Stimulated activated CD4-positive, alpha-beta T cell treated with anti-CD3 and anti-CD28 coated beads, Interleukin-4, amount 100 ng/mL, for 24 hours (primary cell): ENCODE data around the gene CUL7.
"Not testable (repeated sequence)": the region's sequence is repeated elsewhere in the genome, so short reads cannot be mapped to it uniquely, and the experiment has no call there.

Experiments used
- DNase-seq: peaks from one replicate; pipeline ENCODE4 v3.0.0-alpha.2; 2020

The CUL7 gene

DNA sequence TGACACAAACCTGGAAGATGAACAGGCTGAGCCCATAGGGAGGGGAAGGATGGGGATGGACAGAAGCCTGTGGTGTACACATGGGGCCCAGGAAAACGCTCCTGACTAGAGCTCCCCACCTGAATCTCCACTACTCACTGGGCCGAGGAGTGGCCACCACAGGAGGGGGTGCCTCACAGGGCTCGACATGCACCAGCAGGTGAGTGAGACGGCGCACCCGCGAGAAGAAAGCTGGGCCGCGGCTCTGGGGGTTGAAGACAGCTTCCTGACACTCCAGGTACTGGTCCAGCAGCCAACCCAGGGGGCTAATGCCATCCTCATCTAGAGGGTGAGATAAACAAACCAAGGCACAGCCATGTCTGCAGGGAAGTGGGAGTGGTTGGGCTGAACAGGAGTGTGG is 10.3 kb downstream of the CUL7 start:
- no peak for DNase-seq

DNA sequence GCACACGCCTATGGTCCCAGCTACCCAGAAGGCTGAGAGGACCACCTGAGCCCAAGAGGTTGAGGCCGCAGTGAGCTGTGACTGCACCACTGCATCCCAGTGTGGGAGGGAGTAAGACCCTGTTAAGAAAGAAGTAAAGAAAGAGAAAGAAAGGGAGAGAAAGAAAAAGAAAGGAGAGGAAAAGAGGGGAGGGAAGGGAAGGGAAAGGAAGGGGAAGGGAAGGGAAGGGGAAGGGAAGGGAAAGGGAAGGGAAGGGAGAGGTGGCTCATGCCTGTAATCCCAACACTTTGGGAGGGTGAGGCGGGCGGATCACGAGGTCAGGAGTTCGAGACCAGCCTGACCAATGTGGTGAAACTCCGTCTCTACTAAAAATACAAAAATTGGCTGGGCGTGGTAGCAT is 12.2 kb downstream of the CUL7 start:
- DNase-seq, result not testable (repeated sequence)

DNA sequence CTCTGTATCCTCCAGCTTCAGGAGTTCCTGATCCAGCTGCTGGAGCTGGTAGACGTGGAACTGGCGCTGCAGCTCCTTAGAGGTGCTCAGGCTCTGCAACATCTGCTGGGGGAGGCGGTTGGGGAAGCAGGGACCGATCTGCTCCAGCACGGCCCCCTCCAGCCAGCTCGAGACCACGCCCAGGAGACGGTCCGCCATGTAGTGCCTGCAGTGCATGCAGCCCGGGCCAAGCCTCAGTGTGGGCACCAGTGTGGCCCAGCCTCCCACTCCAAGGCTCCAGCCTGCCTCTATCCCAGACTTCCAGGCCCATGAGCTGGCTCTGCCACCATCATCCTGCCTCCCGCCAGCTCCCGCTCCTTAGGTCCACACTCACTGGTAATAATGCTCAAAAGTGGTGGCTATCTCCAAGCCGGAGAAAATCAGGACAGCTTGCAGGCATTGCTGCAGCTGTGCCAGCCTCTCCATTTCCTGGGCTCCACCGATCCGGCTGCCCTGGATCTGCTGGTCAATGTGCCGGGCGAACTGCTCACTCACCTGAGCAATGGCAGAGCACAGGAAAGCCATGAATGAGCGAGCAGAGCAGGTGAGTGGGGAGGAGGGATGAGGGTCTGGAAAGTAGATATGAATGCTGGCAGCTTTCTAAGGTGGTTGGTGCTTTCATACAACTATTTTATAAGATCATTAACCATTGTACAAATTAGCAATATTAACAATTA is 13.0 kb downstream of the CUL7 start:
- no peak for DNase-seq

DNA sequence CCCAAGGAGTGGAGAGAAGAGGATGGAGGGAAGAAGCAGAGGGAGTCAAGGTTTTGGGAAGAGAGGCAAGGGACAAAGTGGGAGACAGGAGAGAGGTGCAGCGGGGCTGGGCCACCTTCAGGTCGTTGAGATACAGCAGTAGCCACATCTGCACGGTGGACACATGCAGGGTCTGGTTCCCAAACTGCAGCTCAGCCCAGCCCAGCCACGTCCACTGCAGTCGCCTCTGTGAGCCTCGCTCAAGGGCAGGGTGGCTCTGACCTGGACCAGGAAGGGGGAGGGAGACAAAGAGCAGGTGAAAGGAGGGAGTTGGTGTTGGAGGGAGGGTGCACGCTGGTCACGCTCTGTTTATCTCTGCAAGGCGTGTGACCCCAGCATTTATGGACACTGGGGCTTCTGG is 14.9 kb downstream of the CUL7 start:
- DNase-seq, result no peak

DNA sequence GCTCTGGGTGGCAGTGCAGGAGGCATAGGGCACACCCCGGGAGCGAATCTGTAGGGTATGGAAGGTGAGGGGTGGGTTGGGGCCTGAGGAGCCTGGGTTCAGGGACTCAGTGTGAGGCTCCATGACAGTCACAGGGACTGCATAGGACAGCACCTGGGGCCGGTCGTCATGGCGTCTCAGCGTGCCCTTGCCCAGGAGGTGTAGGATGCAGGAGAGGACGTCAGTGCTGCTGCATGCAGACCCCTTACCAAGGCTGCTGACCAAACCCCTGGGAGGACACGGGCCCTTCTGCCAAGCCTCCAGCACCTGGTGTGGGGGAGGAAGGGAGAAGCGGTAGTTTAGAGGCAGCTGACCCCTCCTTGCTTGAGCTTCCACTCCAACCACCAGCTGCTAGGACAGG is 15.9 kb downstream of the CUL7 start:
- DNase-seq, result no peak

DNA sequence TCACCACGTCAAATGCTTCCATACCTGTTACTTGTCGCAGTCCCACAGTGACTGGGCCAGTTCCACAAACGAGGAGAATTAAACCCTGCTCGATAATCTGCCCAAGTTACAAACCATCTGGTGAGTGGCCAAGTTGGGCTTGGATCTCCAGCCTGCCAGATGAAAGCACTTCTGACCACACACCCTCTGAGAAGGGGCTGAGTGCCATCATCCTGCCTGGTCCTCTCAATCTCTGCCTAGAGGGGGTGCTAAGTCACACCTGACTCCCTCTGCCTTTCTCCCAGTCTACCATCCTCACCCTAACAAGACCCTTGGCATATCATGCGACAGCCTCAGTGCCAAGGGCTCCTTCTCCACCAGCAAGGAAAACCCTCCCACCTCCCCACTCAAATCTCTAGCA is 16.5 kb downstream of the CUL7 start:
- DNase-seq, result no peak

DNA sequence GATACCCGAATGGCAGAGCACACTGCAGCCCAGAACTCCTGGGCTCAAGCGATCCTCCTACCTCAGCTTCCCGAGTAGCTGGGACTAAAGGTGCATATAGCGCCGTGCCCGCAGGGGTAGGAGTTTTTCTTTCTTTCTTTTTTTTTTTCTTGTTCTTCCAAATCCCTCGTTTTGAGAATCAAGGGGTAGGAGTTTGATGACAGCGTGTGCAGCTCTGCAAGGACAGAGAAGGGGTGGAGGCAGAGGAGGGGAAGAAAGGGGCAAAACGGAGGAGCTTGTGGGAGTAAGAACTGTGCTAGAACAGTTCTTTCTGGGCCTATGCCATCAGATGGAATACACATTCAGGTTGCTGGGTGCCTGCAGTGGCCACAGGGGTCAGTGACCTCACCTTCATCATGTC is 16.9 kb downstream of the CUL7 start:
- DNase-seq, result no peak

DNA sequence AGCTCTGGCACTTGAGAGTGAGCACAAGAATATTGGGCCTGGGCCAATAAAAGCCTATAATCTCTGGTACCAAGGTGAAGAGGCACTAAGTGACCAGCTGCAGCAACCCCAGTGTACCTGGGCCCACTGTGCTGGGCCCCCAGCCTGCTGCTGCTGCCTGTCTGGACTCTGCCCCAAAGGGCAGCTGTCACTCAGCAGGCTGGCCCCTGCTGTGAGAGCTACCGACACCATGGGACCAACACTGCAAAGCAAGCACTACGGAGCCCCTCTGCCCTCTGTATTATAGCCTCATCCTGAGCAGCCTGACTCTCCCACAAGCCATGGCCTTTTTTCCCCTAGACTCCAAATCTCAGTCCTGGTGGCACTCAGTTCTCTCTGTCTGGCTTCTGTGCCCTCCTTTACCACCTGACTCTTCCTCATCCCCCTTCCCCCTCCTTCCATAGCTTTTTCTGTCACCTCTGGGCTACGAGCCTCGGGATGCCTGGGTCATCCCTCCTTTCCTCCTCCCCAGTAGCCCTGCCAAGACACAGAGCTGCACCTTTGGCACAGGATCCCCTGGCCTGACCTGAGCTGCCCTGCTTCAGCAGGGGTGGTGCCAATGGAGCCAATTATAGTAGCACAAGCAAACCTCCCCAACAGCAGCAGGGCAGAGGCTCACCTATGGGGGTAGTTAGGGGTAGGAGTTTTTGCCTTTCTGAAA is 18.0 kb downstream of the CUL7 start:
- no peak for DNase-seq

DNA sequence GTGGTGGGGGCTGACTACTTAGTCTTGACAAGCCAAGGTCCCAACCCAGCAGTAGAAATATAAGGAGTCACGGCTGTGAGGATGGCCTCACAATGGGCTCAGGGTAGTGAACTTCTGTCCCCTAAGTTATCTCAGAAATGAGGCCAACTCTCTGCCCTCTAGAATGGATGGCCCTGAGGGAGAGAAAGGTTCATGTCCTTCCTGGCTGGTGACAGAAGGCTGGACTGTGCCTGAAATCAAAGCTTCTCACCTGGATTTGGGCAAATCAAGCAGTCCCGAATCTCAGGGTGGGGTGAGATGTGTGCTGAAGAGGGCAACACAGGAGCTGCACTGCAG is 19.5 kb downstream of the CUL7 start:
- no peak for DNase-seq

DNA sequence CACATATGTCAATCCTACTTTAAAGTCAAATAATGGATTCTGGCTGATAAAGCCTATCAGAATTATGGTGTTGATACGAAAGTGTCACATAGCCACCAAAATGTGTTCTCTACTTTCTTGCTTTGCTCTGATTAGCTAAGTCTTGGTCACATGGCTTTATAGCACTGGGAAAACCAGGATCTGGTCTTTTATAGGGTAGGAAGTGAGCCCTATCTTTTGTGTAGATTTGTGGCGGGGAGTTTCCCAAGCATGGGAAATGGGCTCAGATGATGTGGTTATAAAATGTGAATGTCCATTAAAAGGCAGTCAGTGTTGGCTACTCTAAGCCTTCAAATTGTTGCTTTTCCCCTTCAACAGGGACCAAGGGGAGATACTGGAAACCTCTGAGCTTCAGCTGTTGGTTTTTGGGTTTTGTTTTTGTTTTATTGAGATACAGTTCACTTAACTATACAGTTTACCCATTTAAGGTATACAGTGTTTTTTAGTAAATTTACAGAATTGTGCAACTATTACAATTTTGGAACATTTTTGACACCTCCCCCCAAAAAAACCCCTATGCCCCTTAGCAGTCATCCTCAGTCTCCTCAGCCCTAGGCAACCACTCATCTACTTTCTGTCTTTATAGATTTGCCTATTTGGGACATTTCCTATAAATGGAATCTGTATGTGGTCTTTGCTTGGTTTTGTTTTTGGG is 20.0 kb downstream of the CUL7 start:
- no peak for DNase-seq

DNA sequence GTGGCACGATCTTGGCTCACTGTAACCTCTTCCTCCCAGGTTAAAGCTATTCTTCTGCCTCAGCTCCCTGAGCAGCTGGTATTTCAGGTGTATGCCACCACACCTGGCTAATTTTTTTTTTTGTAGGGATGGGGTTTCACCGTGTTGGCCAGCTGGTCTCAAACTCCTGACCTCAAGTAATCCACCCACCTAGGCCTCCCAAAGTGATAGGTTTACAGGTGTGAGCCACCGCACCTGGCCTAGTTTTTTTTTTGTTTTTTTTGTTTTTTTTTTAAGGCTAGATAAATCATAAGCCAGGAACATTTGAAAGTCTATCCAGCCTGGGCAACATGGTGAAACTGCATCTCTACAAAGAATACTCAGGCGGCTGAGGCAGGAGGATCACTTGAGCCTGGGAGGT is 21.3 kb downstream of the CUL7 start:
- DNase-seq, result no peak

DNA sequence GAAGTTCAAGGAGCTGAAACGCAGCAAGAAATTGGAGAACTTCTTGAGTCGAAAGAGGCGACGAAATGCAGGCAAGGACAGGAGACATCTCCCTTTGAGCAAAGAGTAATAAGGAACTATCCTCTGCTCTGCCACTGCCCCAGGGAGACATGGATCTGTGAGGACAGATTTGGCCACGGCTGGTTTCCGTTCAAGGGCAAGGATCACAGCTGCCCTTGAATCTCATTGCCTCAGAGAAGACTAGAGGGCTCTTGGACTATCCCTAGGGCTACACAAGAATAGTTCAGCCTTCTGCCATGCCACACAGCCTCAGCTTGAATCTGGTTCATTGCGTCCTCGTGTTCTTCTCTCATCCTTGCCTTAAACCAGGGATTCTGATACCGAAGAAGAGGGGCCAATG is 24.5 kb downstream of the CUL7 start:
- DNase-seq, result no peak

DNA sequence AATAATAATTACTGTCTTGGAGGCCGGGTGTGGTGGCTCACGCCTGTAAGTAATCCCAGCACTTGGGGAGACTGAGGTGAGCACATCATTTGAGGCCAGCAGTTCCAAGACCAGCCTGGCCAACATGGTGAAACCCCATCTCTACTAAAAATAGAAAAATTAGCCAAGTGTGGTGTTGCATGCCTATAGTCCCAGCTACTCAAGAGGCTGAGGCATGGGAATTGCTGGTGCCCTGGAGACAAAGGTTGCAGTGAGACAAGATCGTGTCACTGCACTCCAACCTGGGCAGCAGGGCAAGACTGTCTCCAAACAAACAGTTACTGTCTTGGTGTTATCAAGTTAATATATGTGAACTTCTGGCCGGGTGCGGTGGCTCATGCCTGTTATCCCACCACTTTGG is 27.3 kb downstream of the CUL7 start:
- DNase-seq, result no peak

DNA sequence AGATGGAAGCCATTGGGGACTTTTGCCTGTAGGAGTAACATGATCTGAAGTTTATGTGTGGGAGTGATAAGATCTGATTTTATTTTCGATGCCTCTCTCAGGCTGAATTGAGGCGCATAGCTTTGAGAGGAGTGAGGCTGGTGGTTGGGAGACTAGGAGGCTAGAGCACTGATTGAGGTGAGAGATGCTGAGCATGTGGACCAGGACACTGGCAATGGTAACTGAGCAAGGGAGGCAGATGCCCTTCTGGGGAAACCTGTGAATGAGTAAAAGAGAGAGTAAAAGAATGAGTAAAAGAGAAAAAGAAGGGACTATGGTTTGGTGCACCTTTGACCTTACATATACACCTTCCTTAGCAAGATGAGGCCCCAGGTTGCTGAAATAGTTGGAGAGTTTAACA is 29.2 kb downstream of the CUL7 start:
- no peak for DNase-seq

DNA sequence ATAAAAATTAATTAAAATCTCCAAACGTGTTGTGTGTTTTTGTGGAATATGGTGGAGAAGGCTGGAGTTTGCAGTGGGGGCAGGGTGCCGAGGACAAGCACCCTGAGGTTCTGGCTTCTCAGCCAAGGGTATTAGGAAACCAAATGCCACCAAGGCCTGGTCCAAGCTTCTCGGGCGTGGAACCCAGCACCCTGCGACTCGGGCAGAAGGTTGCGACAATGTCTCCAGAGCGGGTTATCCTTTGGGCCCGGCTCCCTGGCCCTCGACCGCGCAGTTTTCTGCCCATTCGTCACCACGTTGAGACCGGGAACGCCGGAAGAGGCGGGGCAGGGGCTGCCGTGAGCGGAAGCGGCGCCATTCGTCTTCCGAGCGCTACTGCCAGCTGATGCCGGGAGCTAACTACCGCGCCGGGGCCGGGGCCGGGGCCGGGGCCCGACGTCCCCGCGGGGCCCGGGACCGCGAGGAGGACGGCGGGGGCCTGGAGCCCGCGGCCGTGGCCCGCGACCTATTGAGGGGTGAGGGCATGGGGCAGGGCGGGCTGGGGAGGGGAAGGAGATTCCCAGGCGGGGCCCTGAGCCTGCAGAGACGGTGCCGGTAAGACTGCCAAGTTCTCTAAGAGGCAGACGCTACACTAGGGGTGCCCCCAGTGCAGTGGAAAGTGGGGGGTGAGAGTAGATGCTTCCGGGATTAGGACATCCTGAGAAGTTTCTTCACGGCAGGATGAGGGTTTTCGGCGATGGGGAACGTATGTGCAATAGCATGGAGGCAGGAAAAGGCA is 32.2 kb downstream of the CUL7 start, which contains the start of gene RRP36:
Gene RRP36, plus strand, starts transcription at position 354 of the 778 bp plus-strand sequence. Its CDS starts 32 bp downstream, at position 386.
- DNase-seq, result peak; percentile 80

DNA sequence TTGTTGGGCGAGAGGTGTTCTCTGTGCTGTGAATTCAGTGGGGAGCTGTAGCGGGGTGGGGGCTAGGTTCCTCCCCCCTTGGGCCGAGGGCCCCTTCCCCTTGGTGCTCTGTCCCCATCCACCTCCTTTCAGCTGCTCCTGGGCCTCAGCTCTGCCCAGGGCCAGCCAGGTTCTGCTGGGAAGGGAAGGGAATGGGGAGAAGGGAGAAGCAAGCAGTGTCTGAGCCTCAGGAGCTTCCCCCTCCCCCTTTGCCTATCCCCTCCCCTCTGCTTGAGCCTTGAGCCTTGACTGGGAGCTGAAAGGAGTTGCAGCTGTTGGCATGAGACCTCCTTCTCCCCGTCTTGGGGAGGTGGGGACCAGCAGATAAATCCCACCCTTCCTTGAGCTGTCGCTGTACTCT is 32.8 kb downstream of the CUL7 start:
- DNase-seq, result no peak

DNA sequence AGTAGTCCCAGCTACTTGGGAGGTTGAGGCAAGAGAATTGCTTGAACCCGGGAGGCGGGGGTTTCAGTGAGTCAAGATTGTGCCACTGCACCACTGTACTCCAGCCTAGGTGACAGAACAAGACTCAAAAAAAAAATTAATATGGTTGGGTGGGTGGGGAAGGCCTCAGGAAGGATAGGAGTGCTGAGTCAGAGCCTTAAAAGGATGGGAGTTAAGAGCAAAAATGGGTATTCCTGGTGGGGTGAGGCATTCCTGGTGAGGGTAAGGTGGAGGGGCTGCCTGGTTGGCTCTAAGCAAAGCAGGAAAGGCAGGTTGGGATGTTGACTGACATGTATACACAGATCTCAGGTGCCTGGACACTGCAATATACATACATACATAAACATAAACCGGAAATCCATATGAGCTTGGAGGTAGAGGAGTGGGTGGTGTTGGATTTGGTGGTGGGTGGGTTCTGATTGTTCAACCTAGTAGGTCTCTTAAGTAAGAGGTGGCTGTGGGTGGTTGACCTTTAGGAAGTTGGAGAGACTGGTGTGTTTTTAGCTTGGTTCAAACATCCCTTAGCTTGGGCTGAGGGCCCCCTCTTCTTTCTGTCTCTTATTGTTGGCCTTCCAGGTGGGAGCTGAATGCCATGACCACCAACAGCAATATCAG is 33.5 kb downstream of the CUL7 start:
- DNase-seq, result no peak

DNA sequence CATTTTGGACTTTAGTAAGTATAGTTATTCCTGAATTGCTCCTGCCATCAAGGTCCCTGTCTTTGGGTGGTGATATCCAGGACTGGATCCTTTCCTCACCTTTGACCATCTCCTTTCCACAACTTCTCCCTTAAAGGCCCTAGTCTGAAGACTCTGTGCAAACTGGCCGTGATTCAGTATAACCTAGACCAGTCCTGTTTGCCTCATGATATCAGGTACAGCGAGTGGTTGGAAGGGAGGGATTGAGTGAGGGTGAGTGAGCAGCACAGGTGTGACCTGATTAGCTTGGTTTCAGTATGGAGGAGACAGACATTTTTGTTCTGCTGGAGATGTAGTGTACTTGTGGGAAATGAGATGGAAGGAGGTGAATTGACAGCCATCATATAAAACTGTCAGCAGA is 34.5 kb downstream of the CUL7 start:
- DNase-seq, result no peak

DNA sequence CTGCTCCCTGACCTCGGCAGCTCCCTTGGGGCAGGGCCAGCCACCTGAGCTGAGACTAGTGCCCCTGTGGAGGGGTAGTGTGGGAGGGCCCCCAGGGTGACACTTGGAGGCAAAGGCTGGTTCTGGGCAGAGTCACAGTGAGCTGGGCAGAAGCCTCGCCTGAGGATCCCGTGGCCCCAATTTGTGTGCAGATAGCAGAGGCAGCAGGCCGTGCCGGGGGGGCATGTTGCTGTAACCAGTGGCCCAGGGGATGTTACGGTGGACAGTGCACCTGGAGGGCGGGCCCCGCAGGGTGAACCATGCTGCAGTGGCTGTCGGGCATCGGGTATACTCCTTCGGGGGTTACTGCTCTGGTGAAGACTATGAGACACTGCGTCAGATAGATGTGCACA is 36.7 kb downstream of the CUL7 start:
- DNase-seq, result no peak

DNA sequence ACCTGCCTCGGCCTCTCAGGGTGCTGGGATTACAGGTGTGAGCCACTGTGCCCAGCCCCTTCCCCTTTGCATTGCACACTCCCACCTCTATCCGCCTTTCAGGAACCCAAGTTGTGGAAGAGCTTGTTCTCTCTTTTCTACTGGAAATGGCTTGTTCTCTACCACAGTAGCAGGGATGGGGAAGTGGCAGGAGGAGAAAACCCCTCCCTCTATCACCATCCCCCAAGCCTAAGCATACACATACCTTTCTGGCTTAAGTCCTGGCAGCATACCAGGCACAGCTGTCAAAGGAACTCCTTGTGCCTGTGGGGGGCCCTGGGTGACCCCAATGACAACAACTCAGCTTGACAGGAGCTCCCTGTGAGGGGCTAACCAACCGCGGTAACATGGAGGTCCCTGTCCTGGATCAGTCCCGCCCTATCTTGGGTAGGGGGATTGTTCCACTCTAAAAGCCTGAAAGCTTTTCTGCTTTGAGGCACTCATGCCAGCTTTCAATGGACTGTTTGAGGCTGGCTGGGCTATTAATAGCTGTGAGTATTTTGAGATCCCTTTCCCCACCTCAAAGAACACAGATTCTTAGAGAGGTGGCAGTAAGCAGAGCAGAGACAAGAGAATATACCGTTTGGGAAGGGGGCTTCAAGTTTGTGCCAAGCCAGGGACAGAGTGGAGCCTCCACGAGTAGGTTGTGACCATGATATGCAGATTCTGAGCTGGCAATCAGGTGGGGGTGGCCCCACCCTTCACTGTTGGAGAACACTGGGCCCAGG is 37.3 kb downstream of the CUL7 start:
- no peak for DNase-seq

DNA sequence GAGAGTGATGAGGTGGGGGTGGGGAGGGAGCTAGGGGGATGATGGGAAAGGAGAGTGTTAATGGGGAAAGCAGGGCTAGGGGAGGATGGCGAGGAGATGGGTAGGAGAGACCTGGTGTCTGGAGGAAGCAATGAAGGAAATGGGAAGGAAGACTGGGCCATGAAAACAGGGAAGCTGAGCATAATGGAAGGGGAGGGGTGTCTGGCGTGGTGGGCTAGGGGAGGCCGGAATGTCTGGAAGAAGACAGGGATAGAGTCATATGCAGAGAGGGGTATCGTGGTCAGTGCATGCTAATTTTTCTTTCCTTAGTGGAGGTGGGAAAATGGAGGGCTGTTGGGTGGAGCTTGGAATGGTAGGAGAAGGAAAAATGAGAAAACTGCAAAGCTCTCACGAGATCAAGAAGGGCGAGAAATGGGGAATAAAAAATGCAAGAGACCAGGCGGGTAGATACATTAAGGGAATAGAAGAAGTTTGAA is 39.2 kb downstream of the CUL7 start:
- no peak for DNase-seq

DNA sequence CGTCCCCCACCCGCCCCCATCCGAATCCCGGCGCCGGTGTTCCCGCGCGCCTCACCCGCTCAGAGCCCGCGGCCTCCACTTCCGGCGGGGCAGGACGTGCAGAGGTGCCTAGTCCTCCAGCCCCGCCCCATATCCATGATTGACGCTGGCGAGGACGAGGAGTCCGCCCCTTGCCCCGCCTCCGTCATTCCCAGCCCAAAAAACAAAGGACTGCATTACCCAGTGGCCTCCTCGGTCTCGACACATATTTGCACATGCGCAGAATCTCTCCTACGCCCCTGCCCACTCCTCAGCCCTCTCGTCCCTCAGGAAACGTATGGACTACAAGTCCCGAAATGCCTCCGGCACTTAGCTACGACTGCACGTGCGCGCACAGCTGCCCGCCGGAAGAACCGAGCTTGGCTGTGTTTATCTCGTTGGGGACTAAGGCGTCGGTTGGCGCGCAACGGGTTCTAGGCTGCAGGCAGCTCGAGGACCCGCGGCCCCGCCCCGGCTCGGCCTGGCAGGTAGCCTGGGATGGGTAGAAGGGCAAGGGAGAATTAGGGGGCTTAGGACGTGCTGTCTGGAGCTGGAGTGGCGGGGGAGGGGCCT is 39.7 kb downstream of the CUL7 start, which contains the start of the genes KLHDC3 and MEA1:
Gene KLHDC3, plus strand, starts transcription at position 407 of the 591 bp plus-strand sequence. CDS start 2,944 bp downstream, outside the sequence.
Gene MEA1, minus strand, starts transcription at position 104 of the 591 bp plus-strand sequence. CDS start 133 bp downstream, outside the sequence.
- peak; percentile 100 for DNase-seq
